Kidney (tissue), 14 donors: ENCODE data around the gene GNAO1. TPM values are rescaled to one million over a fixed set of nuclear protein-coding genes. Genes with fewer than 3 reads are reported as not detected.

Experiments used
- DNase-seq, 5 donors: peaks; one replicate each; pipeline ENCODE4 v3.0.0-alpha.2; 2013 to 2020
- FAIRE-seq: peaks from 2 replicates; lab custom pipeline; 2012; peaks lifted over from hg19 to GRCh38; lab: Jason Lieb, UNC
- H3K27ac ChIP-seq, 2 donors: one replicate each; pipeline ENCODE4 v1.7.0; 2013; ENCODE audit warnings: low read depth in 2 of 2, low read length in 2 of 2, inconsistent platforms in 1 of 2
- H3K27me3 ChIP-seq: one replicate; pipeline ENCODE4 v1.7.1; 2013; ENCODE audit warnings: low read length, inconsistent platforms; ENCODE audit not compliant: control insufficient read depth, insufficient read depth
- H3K36me3 ChIP-seq, 3 donors: one replicate each; pipeline versions ENCODE4 v1.7.0 to v1.7.1; 2013; ENCODE audit warnings: low read length in 3 of 3, control low read depth in 1 of 3, inconsistent platforms in 1 of 3; ENCODE audit not compliant: insufficient read depth in 3 of 3, control insufficient read depth in 2 of 3
- H3K4me1 ChIP-seq, 3 donors: one replicate each; pipeline versions ENCODE4 v1.7.0 to v1.7.1; 2013; ENCODE audit warnings: low read length in 3 of 3, inconsistent platforms in 1 of 3, low read depth in 1 of 3; ENCODE audit not compliant: control insufficient read depth in 2 of 3, insufficient read depth in 2 of 3
- H3K4me3 ChIP-seq, 3 donors: one replicate each; pipeline versions ENCODE4 v1.7.0 to v1.8.1; 2013; ENCODE audit warnings: low read length in 3 of 3, control low read depth in 1 of 3, inconsistent platforms in 1 of 3
- H3K9ac ChIP-seq, 3 donors: one replicate each; pipeline versions ENCODE4 v1.7.0 to v1.7.1; 2013; ENCODE audit warnings: low read length in 3 of 3, control low read depth in 1 of 3, inconsistent platforms in 1 of 3
- H3K9me3 ChIP-seq, 3 donors: one replicate each; pipeline versions ENCODE4 v1.7.0 to v1.7.1; 2013; ENCODE audit warnings: low read length in 3 of 3, control low read depth in 1 of 3, inconsistent platforms in 1 of 3; ENCODE audit not compliant: control insufficient read depth in 2 of 3, insufficient read depth in 1 of 3
- intact Hi-C: fragments of 100-400 bp; cut with DNase I; formaldehyde crosslinking; loops from one replicate; pipeline ENCODE4 v1.11.1; 2022
- polyA plus RNA-seq: library from polyadenylated mRNA; stranded (reverse); fragments of 350-450 nt; fragmentation: Illumina TruSeq; extraction: RNeasy Lipid Tissue Mini Kit (QIAGEN cat#74804); gene quantifications from one replicate; pipeline ENCODE4 v1.2.3, GENCODE V29; 2014; ENCODE audit warnings: low read depth, low replicate concordance; ENCODE audit not compliant: insufficient read depth
- total RNA-seq: library from RNA; stranded (reverse); fragmentation: NEBNext Ultra II Directional; extraction: Animal tissue kit (Norgen Biotek cat#: 25700); gene quantifications from one replicate; pipeline ENCODE4 v1.2.1, GENCODE V29; 2021
- TF ChIP-seq, protein P1 (sequence below): IDR thresholded peaks from 3 replicates; pipeline ENCODE4 v1.5.1; 2012; ENCODE audit warnings: mild to moderate bottlenecking, moderate library complexity, borderline replicate concordance; ENCODE audit not compliant: insufficient read depth; ENCODE audit errors: extremely low read depth
- donor health status: control.
- donor health status: control.
- donor health status: control.
- donor health status: control.
- donor health status: control.
- donor health status: DM: yes; HTN: yes; CAD: no.
- donor health status: Normal renal cell carcinoma (clear cell type).

The GNAO1 gene
- total and polyA plus RNA-seq, 2 donors from 2014 or later = 1.5 to 4.3 TPM

GRCh38 chr16:56247808-56248207 lies 56.5 kb downstream of the GNAO1 start:
- Histone ChIP-seq H3K27ac (no peak overlapping the region), H3K36me3 (no peaks in the 10 kb centered on the region), H3K4me1 (peaks cover 0 to 6% (median 5%) of the 10 kb centered on the region in 3 donors), H3K4me3 (no peak overlapping the region), H3K9me3 (no peaks in the 10 kb centered on the region), H3K9ac (no peak overlapping the region), H3K27me3 (no peaks in the 10 kb centered on the region)
- DNase-seq = no peak
- intact Hi-C loops = no loop called here
- no peak for FAIRE-seq
- TF ChIP-seq, protein P1, sequence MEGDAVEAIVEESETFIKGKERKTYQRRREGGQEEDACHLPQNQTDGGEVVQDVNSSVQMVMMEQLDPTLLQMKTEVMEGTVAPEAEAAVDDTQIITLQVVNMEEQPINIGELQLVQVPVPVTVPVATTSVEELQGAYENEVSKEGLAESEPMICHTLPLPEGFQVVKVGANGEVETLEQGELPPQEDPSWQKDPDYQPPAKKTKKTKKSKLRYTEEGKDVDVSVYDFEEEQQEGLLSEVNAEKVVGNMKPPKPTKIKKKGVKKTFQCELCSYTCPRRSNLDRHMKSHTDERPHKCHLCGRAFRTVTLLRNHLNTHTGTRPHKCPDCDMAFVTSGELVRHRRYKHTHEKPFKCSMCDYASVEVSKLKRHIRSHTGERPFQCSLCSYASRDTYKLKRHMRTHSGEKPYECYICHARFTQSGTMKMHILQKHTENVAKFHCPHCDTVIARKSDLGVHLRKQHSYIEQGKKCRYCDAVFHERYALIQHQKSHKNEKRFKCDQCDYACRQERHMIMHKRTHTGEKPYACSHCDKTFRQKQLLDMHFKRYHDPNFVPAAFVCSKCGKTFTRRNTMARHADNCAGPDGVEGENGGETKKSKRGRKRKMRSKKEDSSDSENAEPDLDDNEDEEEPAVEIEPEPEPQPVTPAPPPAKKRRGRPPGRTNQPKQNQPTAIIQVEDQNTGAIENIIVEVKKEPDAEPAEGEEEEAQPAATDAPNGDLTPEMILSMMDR = no peak

- FAIRE-seq (no peak), DNase-seq (peak in 1 of 5 donors; percentile 81)
- TF ChIP-seq, protein P1 = no peak
- H3K4me1 ChIP-seq = peaks cover 0 to 6% (median 2%) of the 10 kb centered on the region in 3 donors
- H3K9me3 ChIP-seq = no peaks in the 10 kb centered on the region
- no peak overlapping the region for H3K4me3 ChIP-seq
- H3K36me3 ChIP-seq = no peaks in the 10 kb centered on the region
- H3K27ac ChIP-seq = no peak overlapping the region
- intact Hi-C loops = no loop called here
- no peak overlapping the region for H3K9ac ChIP-seq
- no peaks in the 10 kb centered on the region for H3K27me3 ChIP-seq
Measured at GRCh38 chr16:56252835-56253234, 61.5 kb downstream of the GNAO1 start.

GRCh38 chr16:56255904-56256303 lies 64.6 kb downstream of the GNAO1 start:
- H3K4me1 ChIP-seq = peaks cover 0 to 6% (median 2%) of the 10 kb centered on the region in 3 donors

More at GRCh38 chr16:56255904-56256303, 64.6 kb downstream of the GNAO1 start:
- TF ChIP-seq, protein P1 = no peak
- FAIRE-seq (no peak), DNase-seq (no peak)
- no peaks in the 10 kb centered on the region for H3K36me3 ChIP-seq
- no peak overlapping the region for H3K4me3 ChIP-seq
- H3K27ac ChIP-seq = no peak overlapping the region
- no peak overlapping the region for H3K9ac ChIP-seq
- intact Hi-C loops = no loop called here
- no peaks in the 10 kb centered on the region for H3K9me3 ChIP-seq
- H3K27me3 ChIP-seq = no peaks in the 10 kb centered on the region
